ENCODE measurements around the gene KCNT2.

The KCNT2 gene

DNA sequence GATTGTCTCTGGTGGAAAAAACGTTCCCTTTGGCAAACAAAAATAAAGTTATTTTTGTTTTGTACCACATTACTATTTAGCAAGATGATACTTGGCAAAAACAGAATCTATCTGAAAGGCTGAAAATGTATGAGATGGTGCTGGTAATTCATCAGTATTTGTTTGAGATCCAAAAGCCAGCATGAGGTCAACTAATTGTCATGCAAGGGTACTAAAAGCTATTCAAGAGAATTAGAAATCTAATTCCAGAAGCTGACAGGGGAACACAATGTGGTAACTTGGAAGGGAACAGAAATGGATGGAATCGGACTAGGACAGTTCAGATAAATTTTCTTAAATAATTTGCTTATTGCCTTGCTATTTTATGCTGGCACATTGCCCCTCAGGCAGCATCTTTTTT lies 263.8 kb downstream of the KCNT2 start:
- Histone ChIP-seq H3K27me3 (ENCODE audit: insufficient read depth, insufficient read length) (no peaks in the 10 kb centered on the region), H3K4me3 (ENCODE audit: insufficient read length, low read depth) (no peak overlapping the region), H3K9me3 (ENCODE audit: insufficient read depth, low read length) (no peaks in the 10 kb centered on the region), H3K9ac (ENCODE audit: insufficient read length, low read depth) (no peak overlapping the region), H3K4me1 (ENCODE audit: insufficient read depth, insufficient read length) (no peaks in the 10 kb centered on the region), H3K36me3 (ENCODE audit: insufficient read depth, insufficient read length, low read length) (no peaks in the 10 kb centered on the region)
- TF ChIP-seq YY1 (IDR thresholded peaks at IDR 0.05; ENCODE audit: insufficient read depth, insufficient read length): no peak
- no peak for TF ChIP-seq SUZ12 (IDR thresholded peaks at IDR 0.05; ENCODE audit: extremely low read depth, insufficient read depth, insufficient read length)
- no peak for TF ChIP-seq ZNF274 (IDR thresholded peaks at IDR 0.05; ENCODE audit: low read depth, low read length)
- DNase-seq (ENCODE audit: low read depth, low spot score): no peak

GRCh38 chr1:196324345-196324744 lies 283.9 kb downstream of the KCNT2 start:
- TF ChIP-seq SUZ12 (IDR thresholded peaks at IDR 0.05; ENCODE audit: extremely low read depth, insufficient read depth, insufficient read length) (no peak), ZNF274 (IDR thresholded peaks at IDR 0.05; ENCODE audit: low read depth, low read length) (no peak), YY1 (IDR thresholded peaks at IDR 0.05; ENCODE audit: insufficient read depth, insufficient read length) (no peak)
- no peaks in the 10 kb centered on the region for H3K36me3 ChIP-seq (ENCODE audit: insufficient read depth, insufficient read length, low read length)
- H3K4me3 ChIP-seq (ENCODE audit: insufficient read length, low read depth): no peak overlapping the region
- no peaks in the 10 kb centered on the region for H3K27me3 ChIP-seq (ENCODE audit: insufficient read depth, insufficient read length)
- H3K9me3 ChIP-seq (ENCODE audit: insufficient read depth, low read length): no peaks in the 10 kb centered on the region
- H3K4me1 ChIP-seq (ENCODE audit: insufficient read depth, insufficient read length): no peaks in the 10 kb centered on the region
- H3K9ac ChIP-seq (ENCODE audit: insufficient read length, low read depth): no peak overlapping the region
- DNase-seq (ENCODE audit: low read depth, low spot score): no peak

DNA sequence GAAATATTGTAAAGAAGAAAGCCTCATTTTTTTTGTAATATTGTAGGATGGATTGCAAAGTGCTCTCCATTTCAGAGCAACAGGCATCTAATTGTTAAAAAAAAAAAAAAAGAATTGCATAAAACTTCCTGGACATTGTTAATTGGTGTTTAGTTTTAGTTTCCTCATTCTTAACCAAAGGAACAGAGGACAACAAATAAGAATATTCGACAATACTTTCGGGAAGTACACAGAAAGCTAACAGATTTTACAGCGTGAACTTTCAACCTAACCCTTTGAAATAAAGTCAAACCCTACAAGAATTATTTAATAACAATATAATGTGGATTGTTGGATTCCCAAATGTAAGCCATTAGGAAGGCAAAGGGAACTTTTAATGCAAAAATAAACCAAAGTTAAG lies 284.4 kb downstream of the KCNT2 start:
- no peak for DNase-seq (ENCODE audit: low read depth, low spot score)
- TF ChIP-seq YY1 (IDR thresholded peaks at IDR 0.05; ENCODE audit: insufficient read depth, insufficient read length) (no peak), SUZ12 (IDR thresholded peaks at IDR 0.05; ENCODE audit: extremely low read depth, insufficient read depth, insufficient read length) (no peak), ZNF274 (IDR thresholded peaks at IDR 0.05; ENCODE audit: low read depth, low read length) (no peak)
- H3K4me1 ChIP-seq (ENCODE audit: insufficient read depth, insufficient read length): no peaks in the 10 kb centered on the region
- no peak overlapping the region for H3K4me3 ChIP-seq (ENCODE audit: insufficient read length, low read depth)
- no peak overlapping the region for H3K9ac ChIP-seq (ENCODE audit: insufficient read length, low read depth)
- H3K36me3 ChIP-seq (ENCODE audit: insufficient read depth, insufficient read length, low read length): no peaks in the 10 kb centered on the region
- no peaks in the 10 kb centered on the region for H3K27me3 ChIP-seq (ENCODE audit: insufficient read depth, insufficient read length)
- no peaks in the 10 kb centered on the region for H3K9me3 ChIP-seq (ENCODE audit: insufficient read depth, low read length)

GRCh38 chr1:196319301-196319700 lies 288.9 kb downstream of the KCNT2 start:
- H3K9me3 ChIP-seq (ENCODE audit: insufficient read depth, low read length): no peaks in the 10 kb centered on the region
- TF ChIP-seq ZNF274 (IDR thresholded peaks at IDR 0.05; ENCODE audit: low read depth, low read length): no peak
- no peak for TF ChIP-seq YY1 (IDR thresholded peaks at IDR 0.05; ENCODE audit: insufficient read depth, insufficient read length)
- no peak for TF ChIP-seq SUZ12 (IDR thresholded peaks at IDR 0.05; ENCODE audit: extremely low read depth, insufficient read depth, insufficient read length)
- DNase-seq (ENCODE audit: low read depth, low spot score): no peak
- no peak overlapping the region for H3K9ac ChIP-seq (ENCODE audit: insufficient read length, low read depth)
- no peaks in the 10 kb centered on the region for H3K36me3 ChIP-seq (ENCODE audit: insufficient read depth, insufficient read length, low read length)
- no peaks in the 10 kb centered on the region for H3K27me3 ChIP-seq (ENCODE audit: insufficient read depth, insufficient read length)
- no peak overlapping the region for H3K4me3 ChIP-seq (ENCODE audit: insufficient read length, low read depth)
- no peaks in the 10 kb centered on the region for H3K4me1 ChIP-seq (ENCODE audit: insufficient read depth, insufficient read length)

- DNase-seq (ENCODE audit: low read depth, low spot score): peak; percentile 50
- TF ChIP-seq YY1 (IDR thresholded peaks at IDR 0.05; ENCODE audit: insufficient read depth, insufficient read length): no peak
- TF ChIP-seq ZNF274 (IDR thresholded peaks at IDR 0.05; ENCODE audit: low read depth, low read length): no peak
- no peak for TF ChIP-seq SUZ12 (IDR thresholded peaks at IDR 0.05; ENCODE audit: extremely low read depth, insufficient read depth, insufficient read length)
- Histone ChIP-seq H3K4me3 (ENCODE audit: insufficient read length, low read depth) (no peak overlapping the region), H3K36me3 (ENCODE audit: insufficient read depth, insufficient read length, low read length) (no peaks in the 10 kb centered on the region), H3K4me1 (ENCODE audit: insufficient read depth, insufficient read length) (no peaks in the 10 kb centered on the region), H3K9ac (ENCODE audit: insufficient read length, low read depth) (no peak overlapping the region), H3K27me3 (ENCODE audit: insufficient read depth, insufficient read length) (no peaks in the 10 kb centered on the region), H3K9me3 (ENCODE audit: insufficient read depth, low read length) (no peaks in the 10 kb centered on the region)
Observed at GRCh38 chr1:196317535-196318522, 290.4 kb downstream of the KCNT2 start.

- H3K4me1 ChIP-seq (ENCODE audit: insufficient read depth, insufficient read length): no peaks in the 10 kb centered on the region
- no peak overlapping the region for H3K4me3 ChIP-seq (ENCODE audit: insufficient read length, low read depth)
- H3K27me3 ChIP-seq (ENCODE audit: insufficient read depth, insufficient read length): no peaks in the 10 kb centered on the region
- no peaks in the 10 kb centered on the region for H3K36me3 ChIP-seq (ENCODE audit: insufficient read depth, insufficient read length, low read length)
- H3K9ac ChIP-seq (ENCODE audit: insufficient read length, low read depth): no peak overlapping the region
- no peak for DNase-seq (ENCODE audit: low read depth, low spot score)
- TF ChIP-seq YY1 (IDR thresholded peaks at IDR 0.05; ENCODE audit: insufficient read depth, insufficient read length) (no peak), ZNF274 (IDR thresholded peaks at IDR 0.05; ENCODE audit: low read depth, low read length) (no peak), SUZ12 (IDR thresholded peaks at IDR 0.05; ENCODE audit: extremely low read depth, insufficient read depth, insufficient read length) (no peak)
- no peaks in the 10 kb centered on the region for H3K9me3 ChIP-seq (ENCODE audit: insufficient read depth, low read length)
Observed at GRCh38 chr1:196312739-196313138, 295.5 kb downstream of the KCNT2 start.

DNA sequence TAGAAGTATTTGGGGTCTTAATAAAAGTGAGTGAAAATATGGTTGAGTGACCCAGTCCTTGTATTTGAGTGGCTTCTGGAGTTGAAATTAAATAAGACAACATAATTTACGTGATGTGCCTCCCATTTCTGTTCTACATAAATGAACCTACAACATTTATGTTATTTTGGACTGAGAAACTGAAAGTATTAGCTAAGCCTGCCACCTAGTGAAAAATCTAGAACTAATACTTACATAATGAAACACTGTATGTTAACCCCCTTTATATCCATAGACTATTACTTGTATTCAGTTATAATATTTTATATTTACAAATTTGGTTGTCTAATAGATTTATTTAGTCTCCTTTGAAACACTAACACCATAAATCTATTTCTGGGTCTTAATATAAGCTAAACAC lies 298.9 kb downstream of the KCNT2 start:
- H3K4me3 ChIP-seq (ENCODE audit: insufficient read length, low read depth): no peak overlapping the region
- H3K27me3 ChIP-seq (ENCODE audit: insufficient read depth, insufficient read length): no peaks in the 10 kb centered on the region
- no peak for DNase-seq (ENCODE audit: low read depth, low spot score)
- no peaks in the 10 kb centered on the region for H3K4me1 ChIP-seq (ENCODE audit: insufficient read depth, insufficient read length)
- TF ChIP-seq SUZ12 (IDR thresholded peaks at IDR 0.05; ENCODE audit: extremely low read depth, insufficient read depth, insufficient read length): no peak
- H3K9ac ChIP-seq (ENCODE audit: insufficient read length, low read depth): no peak overlapping the region
- H3K9me3 ChIP-seq (ENCODE audit: insufficient read depth, low read length): no peaks in the 10 kb centered on the region
- no peaks in the 10 kb centered on the region for H3K36me3 ChIP-seq (ENCODE audit: insufficient read depth, insufficient read length, low read length)

All from NT2/D1 (cell line).